Activated effector memory CD4-positive, alpha-beta T cell treated with Interleukin-2 at 50 U/mL for 16 hours (primary cell): Measurements from ENCODE around the gene GPR35.
"Not testable (repeated sequence)": the region's sequence is repeated elsewhere in the genome, so short reads cannot be mapped to it uniquely, and the experiment has no call there.

Experiments used
- DNase-seq: peaks from one replicate; pipeline ENCODE4 v3.0.0-alpha.2; 2020

Gene GPR35

DNA sequence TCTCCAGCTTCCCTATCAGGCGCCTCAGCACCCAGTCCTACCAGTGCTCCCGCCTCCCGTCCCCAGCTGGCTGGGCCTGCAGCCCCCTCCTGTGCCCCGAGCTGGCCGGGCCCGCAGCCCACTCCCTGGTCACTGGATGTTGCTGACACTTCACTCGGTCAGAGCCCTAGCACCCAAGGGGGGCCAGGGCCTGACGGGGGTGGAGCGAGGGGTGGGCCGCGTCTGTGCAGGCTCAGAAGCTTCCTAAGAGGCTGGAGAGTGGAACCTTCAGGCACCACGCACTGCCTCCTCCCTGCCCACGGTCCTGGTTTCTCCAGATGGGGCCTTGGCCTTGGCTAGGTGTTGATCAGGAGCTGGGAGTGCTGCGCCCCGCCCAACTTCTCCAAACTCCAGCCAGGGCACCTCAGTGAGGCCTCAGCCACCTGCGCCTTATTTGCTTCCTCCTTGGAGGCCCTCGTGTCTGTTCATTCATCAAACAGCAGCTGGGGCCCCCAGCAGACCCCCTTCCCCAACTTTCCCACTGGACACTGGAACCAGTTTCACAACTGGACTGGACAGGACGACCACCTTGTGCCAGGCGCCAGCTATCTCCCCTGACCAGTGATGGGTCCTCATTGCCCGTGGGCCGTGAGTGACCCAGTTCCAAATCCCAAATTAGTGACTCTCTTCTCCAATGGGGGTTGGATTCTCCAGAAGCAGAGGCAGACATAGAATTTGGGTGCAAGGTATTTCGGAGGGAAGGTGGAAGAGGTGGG, 22.0 kb upstream of the GPR35 start:
- DNase-seq = no peak

DNA sequence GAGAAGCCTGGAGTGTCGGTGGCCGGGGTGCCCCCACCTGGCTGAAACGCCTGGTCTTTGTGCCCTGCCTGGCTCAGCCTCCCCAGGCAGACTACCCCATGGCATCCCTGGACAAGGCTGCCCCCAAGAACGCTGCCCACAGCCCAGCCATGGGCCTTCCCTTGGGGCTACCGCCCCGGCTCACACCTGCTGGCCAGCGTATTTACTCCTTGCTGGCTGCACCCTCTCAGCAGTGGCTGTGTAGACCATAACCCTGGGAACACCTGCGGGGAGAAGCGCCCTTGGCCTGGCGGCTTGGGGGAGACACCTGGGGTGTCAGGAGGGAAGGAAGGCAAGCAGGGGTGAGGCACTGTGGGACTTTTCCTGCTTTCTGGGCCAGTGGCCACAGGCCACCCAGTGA, 21.4 kb upstream of the GPR35 start:
- no peak for DNase-seq

GRCh38 chr2:240604291-240604938, 20.9 kb upstream of the GPR35 start:
- DNase-seq = no peak

- DNase-seq = no peak
Observed at GRCh38 chr2:240604939-240605716, 20.2 kb upstream of the GPR35 start.

- no peak for DNase-seq
Observed at GRCh38 chr2:240605867-240606743, 19.2 kb upstream of the GPR35 start.

- no peak for DNase-seq
Observed at GRCh38 chr2:240611601-240612210, 13.6 kb upstream of the GPR35 start.

DNA sequence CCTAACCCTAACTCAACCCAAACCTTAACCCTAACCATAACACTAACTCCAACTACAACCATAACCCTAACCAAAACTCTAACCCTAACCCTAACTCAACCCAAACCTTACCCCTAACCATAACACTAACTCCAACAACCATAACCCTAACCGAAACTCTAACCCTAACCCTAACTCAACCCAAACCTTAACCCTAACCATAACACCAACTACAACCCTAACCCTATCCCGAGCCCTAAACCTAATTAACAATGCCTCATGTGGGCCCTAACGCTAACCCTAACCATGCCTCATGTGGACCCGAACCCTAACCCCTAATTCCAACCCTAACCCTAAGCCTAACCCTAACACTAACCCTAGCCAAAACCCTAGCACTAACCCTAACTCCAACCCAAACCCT, 11.5 kb upstream of the GPR35 start:
- DNase-seq = no peak

DNA sequence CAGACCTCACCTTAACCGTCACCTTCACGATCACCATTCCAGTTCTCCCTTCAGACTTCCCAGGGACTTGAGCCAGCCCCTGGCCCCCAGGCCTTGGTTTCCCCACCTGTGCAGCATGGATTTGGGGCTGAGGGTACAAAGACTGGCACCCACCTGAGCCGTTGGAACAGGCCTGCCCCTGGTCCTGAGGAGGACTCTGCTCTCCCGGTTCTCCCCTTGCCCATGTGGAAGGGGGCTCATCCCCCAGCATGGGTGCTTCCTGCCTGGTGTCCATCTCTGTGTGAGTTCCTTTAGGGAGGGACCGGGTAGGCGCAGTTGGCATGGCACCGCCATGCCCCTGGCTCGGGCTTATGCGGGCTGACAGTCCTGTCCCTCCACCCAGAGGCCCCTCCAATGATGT, 10.9 kb upstream of the GPR35 start:
- no peak for DNase-seq

GRCh38 chr2:240615396-240615795, 9.9 kb upstream of the GPR35 start:
- DNase-seq = no peak

DNA sequence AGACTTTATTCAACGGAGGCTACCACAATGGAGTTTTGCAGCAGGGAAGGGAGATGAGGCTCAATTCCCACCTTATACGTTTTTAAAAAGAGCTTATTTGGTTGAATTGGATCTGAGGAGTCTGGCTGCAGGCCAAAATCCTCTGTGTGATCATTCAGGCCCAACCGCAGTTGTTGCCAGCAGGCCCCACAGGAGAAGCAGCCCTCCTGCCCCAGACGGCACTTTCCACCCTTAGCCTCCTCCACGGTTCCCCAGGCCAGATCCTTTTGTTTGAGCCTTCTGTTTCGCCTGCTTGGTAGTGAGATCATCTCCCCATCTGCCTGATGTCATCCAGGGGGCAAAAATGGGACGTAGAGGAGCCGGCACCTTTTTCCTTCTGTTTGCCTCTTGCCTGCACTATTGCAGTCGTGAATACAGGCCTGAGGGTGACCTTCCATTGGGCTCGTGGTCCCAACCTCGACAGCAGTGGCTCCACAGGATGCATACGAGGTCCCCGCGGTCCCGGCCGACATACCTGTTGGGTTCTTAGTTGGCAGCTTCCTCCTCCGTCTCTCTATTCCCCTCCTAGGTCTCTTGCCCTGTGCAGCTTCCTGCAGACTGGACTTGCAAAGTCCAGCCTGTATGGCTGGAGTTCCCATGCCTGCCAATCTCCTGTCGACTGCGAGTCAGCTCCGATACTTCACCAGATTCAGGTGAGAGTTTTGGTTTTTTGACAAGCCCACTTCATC, 9.3 kb upstream of the GPR35 start:
- DNase-seq = no peak

GRCh38 chr2:240616860-240617666, 8.2 kb upstream of the GPR35 start:
- DNase-seq = not testable (repeated sequence)

GRCh38 chr2:240618776-240619175, 6.5 kb upstream of the GPR35 start:
- DNase-seq = no peak

DNA sequence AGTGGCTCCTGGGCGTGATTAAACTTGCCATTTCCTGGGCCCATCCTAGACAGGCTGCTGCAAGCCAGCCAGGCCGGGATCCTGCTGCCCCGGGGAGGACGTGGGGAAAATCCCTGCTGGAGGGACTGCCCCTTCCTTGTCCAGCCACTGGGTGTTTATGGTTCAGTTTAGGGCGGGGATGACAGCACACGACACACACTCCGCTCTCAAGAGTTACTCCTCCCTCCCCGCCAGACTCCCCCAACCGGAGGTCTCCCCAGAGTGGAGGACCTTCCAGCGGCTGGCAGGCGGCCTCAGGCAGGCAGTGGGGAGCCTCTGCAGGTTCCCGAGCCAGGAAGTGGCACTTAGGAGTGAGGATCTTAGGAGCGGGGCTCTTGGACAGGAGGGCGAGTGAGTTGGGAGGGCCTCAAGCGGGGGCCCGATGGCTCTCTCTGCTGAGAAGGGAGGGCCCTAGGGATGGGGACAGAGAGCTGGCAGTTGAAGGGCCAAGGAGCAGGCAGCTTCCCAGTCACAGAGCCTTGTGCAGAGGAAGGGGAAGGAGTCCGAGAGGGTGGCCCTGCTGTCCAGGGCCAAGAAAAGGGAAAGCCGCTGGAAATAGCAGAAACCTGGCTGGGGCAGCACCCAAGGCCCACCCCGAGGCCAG, 5.7 kb upstream of the GPR35 start:
- DNase-seq = no peak

- DNase-seq = no peak
Observed at GRCh38 chr2:240620149-240620731, 5.0 kb upstream of the GPR35 start.

DNA sequence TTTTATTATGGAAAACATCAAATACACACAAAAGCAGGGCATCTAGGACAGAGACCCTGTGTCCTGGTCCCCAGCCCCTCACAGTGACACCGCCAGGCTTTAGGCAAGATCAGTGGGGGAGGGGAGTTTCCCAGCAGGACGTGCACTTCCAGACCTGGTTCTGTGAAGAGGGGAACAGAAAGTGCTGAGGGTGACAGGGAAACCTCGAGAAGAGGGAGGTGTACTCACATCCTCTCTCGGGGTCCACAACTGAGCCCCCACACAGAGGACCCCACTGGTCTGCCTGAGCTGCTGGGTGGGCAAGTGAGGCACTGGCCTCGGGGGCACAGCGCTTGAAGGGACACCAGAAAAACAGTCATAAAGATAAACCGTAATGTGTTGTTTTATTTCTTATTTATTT, 4.4 kb upstream of the GPR35 start:
- no peak for DNase-seq

DNA sequence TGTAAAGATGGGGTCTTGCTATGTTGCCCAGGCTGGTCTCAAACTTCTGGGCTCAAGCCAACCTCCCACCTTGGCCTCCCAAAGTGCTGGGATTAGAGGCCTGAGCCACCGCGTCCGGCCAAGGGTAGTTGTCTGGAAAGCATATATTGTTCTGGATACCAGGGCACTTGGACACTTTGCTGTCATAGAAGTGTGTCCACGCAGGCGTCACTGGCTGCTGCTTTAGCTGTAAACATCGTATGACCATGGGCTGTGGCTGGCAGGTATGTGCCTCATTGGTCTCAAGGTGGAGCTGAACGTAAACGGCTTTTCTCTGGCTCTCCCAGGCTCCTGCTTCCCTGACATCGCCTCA, 3.2 kb upstream of the GPR35 start:
- no peak for DNase-seq

DNA sequence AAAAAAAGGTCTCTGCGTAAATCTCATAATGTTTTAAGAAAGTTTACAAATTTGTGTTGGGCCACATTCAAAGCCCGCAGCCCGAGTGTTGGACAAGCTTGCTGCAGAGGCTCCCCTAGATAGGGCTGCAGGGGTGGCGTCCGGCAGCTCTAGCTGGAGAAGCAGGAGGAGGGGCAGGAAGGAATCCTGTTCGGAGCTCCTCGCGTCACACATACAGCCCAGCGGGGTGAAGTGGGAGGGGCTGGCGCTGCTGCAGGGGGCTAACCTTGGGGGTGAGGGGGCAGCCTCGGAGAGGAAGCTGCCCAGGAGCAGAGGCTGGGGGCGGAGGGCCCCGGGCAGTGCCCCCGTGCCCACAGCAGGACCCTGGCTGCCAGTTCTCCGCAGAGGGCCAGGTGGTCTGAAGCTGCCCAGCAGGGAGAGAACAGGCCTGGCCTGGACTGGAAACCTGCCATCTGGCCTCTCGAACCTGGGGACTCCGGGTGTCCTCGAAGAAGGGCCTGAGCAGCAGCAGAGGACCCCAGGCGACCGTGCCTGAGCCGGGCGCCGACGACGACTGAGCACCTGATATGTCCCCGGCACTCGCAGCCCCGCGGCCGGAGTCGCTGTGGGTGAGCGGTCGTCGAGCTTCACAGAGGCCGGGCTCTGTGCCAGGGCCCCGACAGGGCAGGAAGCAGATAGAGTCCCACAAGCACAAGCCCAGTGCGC, 2.6 kb upstream of the GPR35 start:
- no peak for DNase-seq

DNA sequence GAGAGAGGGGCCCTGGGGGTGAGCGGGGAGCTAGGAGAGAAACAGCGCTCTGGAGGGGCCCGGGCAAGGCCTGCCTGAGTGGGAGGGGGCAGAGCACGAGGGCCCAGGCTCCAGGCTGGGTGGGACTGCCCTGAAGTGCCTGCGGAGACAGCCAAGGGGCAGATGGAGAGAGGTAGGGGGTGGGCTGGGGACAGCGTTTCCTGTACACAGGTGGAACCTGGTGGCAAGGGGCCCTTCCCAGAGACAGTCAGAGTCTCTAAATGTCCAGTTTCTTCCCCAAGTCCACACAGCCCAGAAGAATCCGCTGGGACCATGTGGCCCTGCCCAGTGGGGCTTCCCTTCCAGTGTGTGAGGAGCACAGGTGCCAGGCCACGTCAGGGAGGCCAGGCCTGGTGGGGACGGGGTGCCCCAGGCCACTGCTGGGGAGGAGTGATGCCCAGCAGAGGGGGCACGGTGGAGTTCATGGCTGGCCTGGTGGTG, 1.7 kb upstream of the GPR35 start:
- DNase-seq = no peak
